Mucosa of descending colon (tissue), 3 donors: ENCODE measurements around the gene KRT1. TPM values are rescaled to one million over a fixed set of nuclear protein-coding genes. Genes with fewer than 3 reads are reported as not detected.

ENCODE experiments used
- ATAC-seq: fragments of 200-7000 bp; cut with Tn5 transposase; one replicate; pipeline ENCODE4 v1.9.1; 2020; ENCODE audit warnings: mild to moderate bottlenecking, moderate library complexity
- DNase-seq, 3 donors: peaks; one replicate each; pipeline ENCODE4 v3.0.0-alpha.2; 2020
- H3K36me3 ChIP-seq: fragments of 200-600 bp; one replicate; pipeline ENCODE4 v1.8.0; 2021; ENCODE audit warnings: low read depth, mild to moderate bottlenecking
- H3K4me1 ChIP-seq: fragments of 200-600 bp; one replicate; pipeline ENCODE4 v1.8.0; 2021; ENCODE audit warnings: low read depth, mild to moderate bottlenecking
- H3K4me3 ChIP-seq: fragments of 200-600 bp; one replicate; pipeline ENCODE4 v1.8.0; 2021; ENCODE audit warnings: mild to moderate bottlenecking
- H3K9me3 ChIP-seq: fragments of 200-600 bp; one replicate; pipeline ENCODE4 v1.8.0; 2021; ENCODE audit warnings: mild to moderate bottlenecking
- CTCF ChIP-seq: fragments of 200-600 bp; IDR thresholded peaks from one replicate; pipeline ENCODE4 v1.8.0; 2022; ENCODE audit warnings: antibody characterized with exemption, mild to moderate bottlenecking
- intact Hi-C, 2 donors: fragments of 100-400 bp; cut with DNase I in 1 of 2; cut with micrococcal nuclease in 1 of 2; formaldehyde crosslinking; loops; one replicate each; pipeline versions ENCODE4 v1.11.0 to v1.11.1; 2022; cut with DNase I, micrococcal nuclease
- total RNA-seq, 3 donors: library from RNA; stranded (reverse); fragmentation: NEBNext Ultra II Directional in 2 of 3; extraction: Animal tissue kit (Norgen Biotek cat#: 25700) in 2 of 3; gene quantifications; one replicate each; pipeline versions ENCODE4 v1.2.1 to v1.2.4, GENCODE V29; 2021 to 2023
- donor health status: DM: no; HTN: no; CAD: no; lungs with moderate emphysema.
- donor health status: DM: no; HTN: no; CAD: no.
- donor health status: DM: no; HTN: yes; CAD: no.

Gene KRT1
- total RNA-seq, 3 donors from 2014 or later = 0.35 to 0.89 (median 0.38) TPM

GRCh38 chr12:52689936-52690335 lies 9.7 kb upstream of the KRT1 start:
- intact Hi-C loops = no loop called here
- no peaks in the 10 kb centered on the region for H3K4me1 ChIP-seq
- no peak overlapping the region for H3K4me3 ChIP-seq
- no peaks in the 10 kb centered on the region for H3K36me3 ChIP-seq
- TF ChIP-seq CTCF = no peak
- no peaks in the 10 kb centered on the region for H3K9me3 ChIP-seq
- DNase-seq = no peak
- no peak for ATAC-seq

DNA sequence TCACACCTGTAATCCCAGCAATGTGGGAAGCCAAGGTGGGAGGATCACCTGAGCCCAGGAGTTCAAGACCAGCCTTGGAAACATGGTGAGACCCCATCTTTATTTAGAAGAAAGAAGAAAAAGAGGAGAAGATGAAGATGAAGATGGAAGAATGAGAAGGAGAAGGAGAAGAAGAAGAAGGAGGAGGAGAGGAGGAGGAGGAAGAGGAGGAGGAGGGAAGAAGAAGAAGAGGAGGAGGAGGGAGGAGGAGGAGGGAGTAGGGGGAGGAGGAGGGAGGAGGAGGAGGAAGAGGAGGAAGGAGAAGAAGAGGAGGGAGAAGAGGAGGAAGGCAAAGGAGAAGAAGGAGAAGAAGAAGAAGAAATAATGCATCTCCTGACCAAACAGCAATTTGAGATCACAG lies 9.0 kb upstream of the KRT1 start:
- no peak for TF ChIP-seq CTCF
- Histone ChIP-seq H3K4me3 (no peak overlapping the region), H3K36me3 (no peaks in the 10 kb centered on the region), H3K4me1 (no peaks in the 10 kb centered on the region), H3K9me3 (no peaks in the 10 kb centered on the region)
- DNase-seq = no peak
- intact Hi-C loops = no loop called here
- no peak for ATAC-seq

DNA sequence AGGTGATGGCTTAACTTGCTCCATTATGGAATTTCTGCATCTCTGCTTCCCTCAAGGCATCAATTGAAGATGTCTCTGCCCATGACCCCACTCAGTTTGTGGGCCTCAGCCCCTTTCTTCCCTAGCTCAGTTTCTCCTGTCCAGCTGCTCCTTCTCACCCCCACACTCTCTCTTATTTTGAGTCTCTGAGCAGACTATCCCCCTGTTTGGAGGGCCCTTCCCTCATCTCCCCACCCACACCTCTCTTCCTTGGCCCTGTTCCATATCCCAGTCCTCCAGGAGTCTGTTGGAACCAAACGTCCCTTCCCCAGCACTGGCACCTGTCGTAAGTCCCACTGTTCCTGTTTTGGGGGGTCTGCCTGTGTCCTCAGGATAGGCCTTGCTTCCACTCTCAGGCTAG lies 8.3 kb upstream of the KRT1 start:
- Histone ChIP-seq H3K4me3 (no peak overlapping the region), H3K36me3 (no peaks in the 10 kb centered on the region), H3K4me1 (no peaks in the 10 kb centered on the region), H3K9me3 (no peaks in the 10 kb centered on the region)
- TF ChIP-seq CTCF = no peak
- no peak for DNase-seq
- intact Hi-C loops = no loop called here
- no peak for ATAC-seq

- TF ChIP-seq CTCF = no peak
- Histone ChIP-seq H3K9me3 (no peaks in the 10 kb centered on the region), H3K36me3 (no peaks in the 10 kb centered on the region), H3K4me3 (no peak overlapping the region), H3K4me1 (no peaks in the 10 kb centered on the region)
- DNase-seq (peak in 2 of 3 donors; percentile 35 to 36), ATAC-seq (peak; percentile 90)
- intact Hi-C loops = no loop called here
Measured at GRCh38 chr12:52687497-52688385, 7.5 kb upstream of the KRT1 start.

GRCh38 chr12:52686756-52687487 lies 6.7 kb upstream of the KRT1 start:
- Histone ChIP-seq H3K4me3 (no peak overlapping the region), H3K36me3 (no peaks in the 10 kb centered on the region), H3K9me3 (no peaks in the 10 kb centered on the region), H3K4me1 (no peaks in the 10 kb centered on the region)
- intact Hi-C loops = no loop called here
- no peak for TF ChIP-seq CTCF
- ATAC-seq (peak; percentile 48), DNase-seq (no peak)
